Measurements from ENCODE around the gene ANAPC10. TPM values are rescaled to one million over a fixed set of nuclear protein-coding genes. Genes with fewer than 3 reads are reported as not detected.

The ANAPC10 gene
- polyA plus RNA-seq, 1 of the 3 experiments (the other 2 are of a cell fraction): 19.1 TPM

- Histone ChIP-seq H4K20me1 (ENCODE audit: insufficient read depth) (no peaks in the 10 kb centered on the region), H3K9me2 (no peaks in the 10 kb centered on the region), H3K27ac (ENCODE audit: low read depth in 2 of 2, low read length in 1 of 2) (peak overlapping the region; percentile 64 to 73), H3K4me3 (ENCODE audit: low read depth in 2 of 2, low read length in 1 of 2) (no peak overlapping the region), H2AFZ (ENCODE audit: low read depth) (no peak overlapping the region), H3F3A (replicated peaks; ENCODE audit: insufficient read depth) (peaks cover 31% of the 10 kb centered on the region), H3K27me3 (ENCODE audit: insufficient read depth) (no peaks in the 10 kb centered on the region), H3K4me2 (peak overlapping the region; percentile 32), H3K9me3 (no peaks in the 10 kb centered on the region), H3K36me3 (replicated peaks in 1 of 2; ENCODE audit: control insufficient read depth in 1 of 2, insufficient read depth in 2 of 2, low read length in 1 of 2) (peaks cover 37 to 63% of the 10 kb centered on the region in 2 experiments), H3K79me2 (ENCODE audit: insufficient read depth) (no peaks in the 10 kb centered on the region; the same call in 1 of the 2 replicates), H3K4me1 (ENCODE audit: control insufficient read depth in 1 of 2, insufficient read depth in 2 of 2, low read depth in 1 of 2, low read length in 1 of 2) (peaks cover 0 to 10% of the 10 kb centered on the region in 2 experiments; a peak in 2 of 4 replicates), H3K9ac (peak overlapping the region; percentile 19; the same call in 1 of the 2 replicates)
- TF ChIP-seq TAF1 (IDR thresholded peaks at IDR 0.05; ENCODE audit: borderline replicate concordance, low read depth, low read length) (no peak), MEF2A (IDR thresholded peaks at IDR 0.05; ENCODE audit: borderline replicate concordance, low read depth) (no peak), TCF12 (IDR thresholded peaks at IDR 0.05) (peak; percentile 44; the same call in 1 of the 2 replicates), PBX3 (IDR thresholded peaks at IDR 0.05) (peak; percentile 37), EP300 (IDR thresholded peaks at IDR 0.05; ENCODE audit: borderline replicate concordance in 1 of 2, low read depth in 1 of 2, low read length in 1 of 2) (peak in 1 of 2 experiments; percentile 52; a peak in 1 of 4 replicates), TEAD4 (IDR thresholded peaks at IDR 0.05; ENCODE audit: borderline replicate concordance, insufficient read depth) (0 out of 2 replicates have a peak, but pooled peaks have one; percentile 7), MAX (IDR thresholded peaks at IDR 0.05; ENCODE audit: low read depth) (no peak), SIN3A (IDR thresholded peaks at IDR 0.05; ENCODE audit: borderline replicate concordance, low read depth, low read length) (0 out of 2 replicates have a peak, but pooled peaks have one; percentile 9), JUND (IDR thresholded peaks at IDR 0.05) (peak; percentile 29; the same call in 1 of the 2 replicates)
- no peak for DNase-seq
- CTCF ChIA-PET: no interaction called here
- 62% methylated on average over 2 of the region's 2 CpGs for WGBS (ENCODE audit: low lambda C conversion rate)
- POLR2A ChIA-PET: no interaction called here
These were observed 32.9 kb upstream of the ANAPC10 start for GRCh38 chr4:145130788-145131399.

GRCh38 chr4:145130130-145130529 lies 32.1 kb upstream of the ANAPC10 start:
- no peaks in the 10 kb centered on the region for H3K9me2 ChIP-seq
- peaks cover 31% of the 10 kb centered on the region for H3F3A ChIP-seq (replicated peaks; ENCODE audit: insufficient read depth)
- H3K4me2 ChIP-seq: 0 out of 2 replicates have a peak overlapping the region, but pooled peaks have one; percentile 32
- peak overlapping the region; percentile 64 to 73; a peak in 3 of 4 replicates for H3K27ac ChIP-seq (ENCODE audit: low read depth in 2 of 2, low read length in 1 of 2)
- peaks cover 41 to 69% of the 10 kb centered on the region in 2 experiments for H3K36me3 ChIP-seq (replicated peaks in 1 of 2; ENCODE audit: control insufficient read depth in 1 of 2, insufficient read depth in 2 of 2, low read length in 1 of 2)
- no peaks in the 10 kb centered on the region for H3K27me3 ChIP-seq (ENCODE audit: insufficient read depth)
- no peak overlapping the region for H2AFZ ChIP-seq (ENCODE audit: low read depth)
- no peaks in the 10 kb centered on the region for H4K20me1 ChIP-seq (ENCODE audit: insufficient read depth)
- H3K9ac ChIP-seq: no peak overlapping the region
- ChIA-PET POLR2A (no interaction called here), CTCF (no interaction called here)
- H3K4me1 ChIP-seq (ENCODE audit: control insufficient read depth in 1 of 2, insufficient read depth in 2 of 2, low read depth in 1 of 2, low read length in 1 of 2): peaks cover 0 to 10% of the 10 kb centered on the region in 2 experiments; a peak in 2 of 4 replicates
- H3K4me3 ChIP-seq (ENCODE audit: low read depth in 2 of 2, low read length in 1 of 2): no peak overlapping the region
- no peak for DNase-seq
- no peaks in the 10 kb centered on the region for H3K79me2 ChIP-seq (ENCODE audit: insufficient read depth)
- H3K9me3 ChIP-seq: no peaks in the 10 kb centered on the region
- TF ChIP-seq EP300 (IDR thresholded peaks at IDR 0.05; ENCODE audit: borderline replicate concordance in 1 of 2, low read depth in 1 of 2, low read length in 1 of 2) (no peak), RCOR1 (IDR thresholded peaks at IDR 0.05; ENCODE audit: low read length) (no peak), TEAD4 (IDR thresholded peaks at IDR 0.05; ENCODE audit: borderline replicate concordance, insufficient read depth) (no peak), NFIC (IDR thresholded peaks at IDR 0.05; ENCODE audit: borderline replicate concordance) (no peak), ZBTB33 (IDR thresholded peaks at IDR 0.05; ENCODE audit: borderline replicate concordance, low read depth) (no peak), SIN3A (IDR thresholded peaks at IDR 0.05; ENCODE audit: borderline replicate concordance, low read depth, low read length) (no peak), TAF1 (IDR thresholded peaks at IDR 0.05; ENCODE audit: borderline replicate concordance, low read depth, low read length) (no peak), USF2 (IDR thresholded peaks at IDR 0.05; ENCODE audit: borderline replicate concordance, low read depth, low read length) (no peak), USF1 (IDR thresholded peaks at IDR 0.05; ENCODE audit: borderline replicate concordance, low read depth) (no peak), ELF1 (IDR thresholded peaks at IDR 0.05) (no peak), MEF2A (IDR thresholded peaks at IDR 0.05; ENCODE audit: borderline replicate concordance, low read depth) (no peak), MXI1 (IDR thresholded peaks at IDR 0.05; ENCODE audit: low read depth, low read length) (no peak), REST (IDR thresholded peaks at IDR 0.05; ENCODE audit: low read depth, low read length) (no peak)

All from SK-N-SH (cell line).